HCT116 (cell line): ENCODE measurements around the gene PDK1. TPM values are rescaled to one million over a fixed set of nuclear protein-coding genes. Genes with fewer than 3 reads are reported as not detected.

Source experiments
- ATAC-seq: fragments of 200-7000 bp; cut with Tn5 transposase; 2 replicates; pipeline ENCODE4 v1.9.1; 2020; ENCODE audit warnings: mild to moderate bottlenecking, moderate library complexity
- BruUV-seq: library from RNA; stranded (reverse); fragments of 400-500 nt; replicated peaks from 2 replicates; lab custom pipeline; 2021; lab: Mats Ljungman, UMichigan
- CTCF ChIA-PET: fragments of 300-600 bp; sonication (Branson Sonifier 250); formaldehyde crosslinking; loops from one replicate; lab custom pipeline; 2021; ENCODE audit warnings: antibody characterized with exemption; lab: Charles Lee
- POLR2A ChIA-PET: fragments of 300-600, 350-600 bp; sonication (Branson Sonifier 250); formaldehyde crosslinking; loops from one replicate; lab custom pipeline; 2021; ENCODE audit warnings: antibody characterized with exemption; lab: Charles Lee
- RAD21 ChIA-PET, 2 experiments: fragments of 300-600 bp; sonication (Branson Sonifier 250); formaldehyde crosslinking; loops; one replicate each; lab custom pipeline; 2023; ENCODE audit warnings: low total read pairs in 2 of 2; ENCODE audit not compliant: uncharacterized antibody in 2 of 2, unreplicated experiment in 2 of 2, low non-redundant PET in 1 of 2; lab: Charles Lee
- DNase-seq: peaks from one replicate; pipeline ENCODE4 v3.0.0-alpha.2; 2010; ENCODE audit warnings: low read depth, low spot score
- H2AFZ ChIP-seq: fragments of 200-600 bp; shearing (Covaris generic), sonication (generic); 2 replicates; pipeline ENCODE4 v1.6.1; 2017; ENCODE audit warnings: low read depth, mixed run types, mixed read lengths, antibody characterized with exemption, low read length; ENCODE audit not compliant: poor library complexity, severe bottlenecking
- H3K27ac ChIP-seq: 2 replicates; pipeline ENCODE4 v1.5.1; 2012; ENCODE audit warnings: low read depth, low read length
- H3K27me3 ChIP-seq: fragments of 200-600 bp; sonication (generic); 2 replicates; pipeline ENCODE4 v1.6.1; 2016; ENCODE audit warnings: mixed run types, low read length, mixed read lengths; ENCODE audit not compliant: insufficient read depth
- H3K36me3 ChIP-seq, 2 experiments: fragments of 200-500 bp in 1 of 2; fragments of 200-600 bp in 1 of 2; sonication (Bioruptor generic) in 1 of 2; sonication (generic) in 1 of 2; 2 replicates each; pipeline versions ENCODE4 v1.5.1 to v1.6.1; 2014 to 2016; ENCODE audit warnings: low read length in 2 of 2, inconsistent platforms in 1 of 2, mixed read lengths in 1 of 2, mixed run types in 1 of 2; ENCODE audit not compliant: insufficient read depth in 2 of 2, control insufficient read depth in 1 of 2
- H3K4me1 ChIP-seq, 2 experiments: fragments of 200-600 bp in 1 of 2; sonication (generic) in 1 of 2; 2 replicates each; pipeline versions ENCODE4 v1.5.1 to v1.6.1; 2012 to 2017; ENCODE audit warnings: low read length in 2 of 2, inconsistent platforms in 1 of 2, mild to moderate bottlenecking in 1 of 2, mixed read lengths in 1 of 2, mixed run types in 1 of 2, moderate library complexity in 1 of 2; ENCODE audit not compliant: insufficient read depth in 2 of 2, control insufficient read depth in 1 of 2
- H3K4me2 ChIP-seq: fragments of 200-600 bp; sonication (generic); 2 replicates; pipeline ENCODE4 v1.6.1; 2017; ENCODE audit warnings: mixed run types, low read length, mixed read lengths
- H3K4me3 ChIP-seq, 2 experiments: fragments of 200-600 bp in 1 of 2; sonication (generic) in 1 of 2; replicated peaks in 1 of 2; 2 replicates each; pipeline ENCODE4 v1.5.1; 2011 to 2016; ENCODE audit warnings: low read length in 2 of 2, control low read depth in 1 of 2, low read depth in 1 of 2, mild to moderate bottlenecking in 1 of 2, mixed read lengths in 1 of 2, mixed run types in 1 of 2
- H3K79me2 ChIP-seq: fragments of 200-600 bp; sonication (generic); 2 replicates; pipeline ENCODE4 v1.6.1; 2017; ENCODE audit warnings: mild to moderate bottlenecking, mixed run types, low read length, moderate library complexity, mixed read lengths; ENCODE audit not compliant: insufficient read depth
- H3K9ac ChIP-seq: fragments of 200-600 bp; sonication (generic); 2 replicates; pipeline ENCODE4 v1.6.1; 2016; ENCODE audit warnings: low read length, mixed read lengths
- H3K9me2 ChIP-seq: fragments of 200-600 bp; sonication (generic), shearing (Covaris generic); 2 replicates; pipeline ENCODE4 v1.6.1; 2017; ENCODE audit warnings: mixed run types, mild to moderate bottlenecking, moderate library complexity; ENCODE audit not compliant: insufficient read depth
- H3K9me3 ChIP-seq, 2 experiments: fragments of 200-500 bp in 1 of 2; fragments of 200-600 bp in 1 of 2; sonication (Bioruptor generic) in 1 of 2; sonication (generic) in 1 of 2; 2 replicates each; pipeline ENCODE4 v1.6.1; 2014 to 2017; ENCODE audit warnings: low read length in 2 of 2, mixed read lengths in 2 of 2, inconsistent platforms in 1 of 2, low read depth in 1 of 2, mild to moderate bottlenecking in 1 of 2, mixed run types in 1 of 2, moderate library complexity in 1 of 2; ENCODE audit not compliant: control insufficient read depth in 1 of 2, insufficient read depth in 1 of 2
- H4K20me1 ChIP-seq: fragments of 200-600 bp; sonication (generic), shearing (Covaris generic); 2 replicates; pipeline ENCODE4 v1.6.1; 2017; ENCODE audit warnings: mixed run types, mild to moderate bottlenecking, moderate library complexity; ENCODE audit not compliant: insufficient read depth
- CBX3 ChIP-seq: IDR thresholded peaks from 2 replicates; pipeline ENCODE4 v1.6.1; 2012; ENCODE audit warnings: low read depth
- CEBPB ChIP-seq: IDR thresholded peaks from 2 replicates; pipeline ENCODE4 v1.6.1; 2012; ENCODE audit warnings: low read depth
- EGR1 ChIP-seq: IDR thresholded peaks from 2 replicates; pipeline ENCODE4 v1.6.1; 2012; ENCODE audit warnings: low read depth
- EZH2phosphoT487 ChIP-seq: fragments of 200-600 bp; IDR thresholded peaks from 2 replicates; pipeline ENCODE4 v1.6.1; 2018; ENCODE audit warnings: antibody characterized with exemption, borderline replicate concordance
- FOSL1 ChIP-seq: IDR thresholded peaks from 2 replicates; pipeline ENCODE4 v1.6.1; 2012; ENCODE audit warnings: low read depth
- JUND ChIP-seq: IDR thresholded peaks from 2 replicates; pipeline ENCODE4 v1.6.1; 2012
- POLR2AphosphoS5 ChIP-seq: IDR thresholded peaks from 2 replicates; pipeline ENCODE4 v1.6.1; 2011; ENCODE audit warnings: mild to moderate bottlenecking, low read depth, low read length, moderate library complexity
- REST ChIP-seq: IDR thresholded peaks from 2 replicates; pipeline ENCODE4 v1.6.1; 2012; ENCODE audit warnings: low read depth
- SP1 ChIP-seq: IDR thresholded peaks from 2 replicates; pipeline ENCODE4 v1.6.1; 2012; ENCODE audit warnings: low read depth
- ZFX ChIP-seq: fragments of 450-650 bp; IDR thresholded peaks from 2 replicates; pipeline ENCODE4 v1.6.1; 2017
- ZNF274 ChIP-seq: fragments of 200-500 bp; sonication (Bioruptor generic); IDR thresholded peaks from 2 replicates; pipeline ENCODE4 v1.6.1; 2014; ENCODE audit warnings: mild to moderate bottlenecking, low read depth, low read length, inconsistent platforms
- intact Hi-C: fragments of 100-400 bp; cut with micrococcal nuclease; formaldehyde crosslinking; loops from 2 replicates; pipeline ENCODE4 v1.10.0; 2022
- total RNA-seq: library from RNA; stranded (reverse); gene quantifications from one replicate; pipeline ENCODE4 v1.2.1, GENCODE V29; 2021; ENCODE audit not compliant: unreplicated experiment

The PDK1 gene
- total RNA-seq, 1 experiment from 2014 or later, result 21.3 TPM

- no peaks in the 10 kb centered on the region for H3K9me2 ChIP-seq
- H3K4me3 ChIP-seq, result no peak overlapping the region
- no peaks in the 10 kb centered on the region for H3K27me3 ChIP-seq
- no peaks in the 10 kb centered on the region for H3K9me3 ChIP-seq
- no peak for DNase-seq
- no peak overlapping the region for H2AFZ ChIP-seq
- ChIA-PET POLR2A (no interaction called here), CTCF (no interaction called here), RAD21 (no interaction called here)
- H3K27ac ChIP-seq, result no peak overlapping the region
- intact Hi-C loops, result no loop called here
- no peaks in the 10 kb centered on the region for H4K20me1 ChIP-seq
- H3K4me1 ChIP-seq, result no peaks in the 10 kb centered on the region
- no peaks in the 10 kb centered on the region for H3K79me2 ChIP-seq
- no peak overlapping the region for H3K9ac ChIP-seq
- H3K4me2 ChIP-seq, result no peak overlapping the region
- no peak for TF ChIP-seq ZNF274
- TF ChIP-seq ZFX, result no peak
- TF ChIP-seq EGR1, result no peak
- TF ChIP-seq REST, result no peak
- no peak for TF ChIP-seq POLR2AphosphoS5
- TF ChIP-seq JUND, result no peak
- TF ChIP-seq SP1, result no peak
- TF ChIP-seq CBX3, result no peak
- TF ChIP-seq EZH2phosphoT487, result no peak
- TF ChIP-seq CEBPB, result no peak
- TF ChIP-seq FOSL1, result no peak
- no peak for ATAC-seq
- H3K36me3 ChIP-seq, result no peaks in the 10 kb centered on the region
- BruUV-seq, result no TSS peak
Observed at GRCh38 chr2:172518995-172519394, 36.9 kb upstream of the PDK1 start.
